Activated B cell treated with CpG ODN at 0.5 μM for 24 hours (primary cell): ENCODE measurements around the gene LGALS3. TPM values are rescaled to one million over a fixed set of nuclear protein-coding genes. Genes with fewer than 3 reads are reported as not detected.

ENCODE experiments used
- ATAC-seq: fragments of 200-7000 bp; cut with Tn5 transposase; one replicate; pipeline ENCODE4 v1.10.0; 2021; ENCODE audit warnings: low read depth, mild to moderate bottlenecking, moderate library complexity
- CTCF ChIA-PET: fragments of 350-600 bp; sonication (Branson Sonifier 250); formaldehyde crosslinking; loops from one replicate; lab custom pipeline; 2021; ENCODE audit warnings: antibody characterized with exemption; lab: Charles Lee
- POLR2A ChIA-PET: fragments of 350-600 bp; sonication (Branson Sonifier 250); formaldehyde crosslinking; loops from one replicate; lab custom pipeline; 2021; ENCODE audit warnings: antibody characterized with exemption; lab: Charles Lee
- DNase-seq: peaks from one replicate; pipeline ENCODE4 v3.0.0; 2022
- H3K27ac Mint-ChIP-seq: one replicate; pipeline ENCODE4 v1.8.0; 2020; ENCODE audit warnings: mixed read lengths
- H3K27me3 Mint-ChIP-seq: one replicate; pipeline ENCODE4 v1.8.0; 2021; ENCODE audit warnings: mixed read lengths
- H3K36me3 Mint-ChIP-seq: one replicate; pipeline ENCODE4 v1.8.0; 2021; ENCODE audit warnings: low read depth, mixed read lengths
- H3K4me1 Mint-ChIP-seq: one replicate; pipeline ENCODE4 v1.8.0; 2021; ENCODE audit warnings: mixed read lengths
- H3K4me3 Mint-ChIP-seq: one replicate; pipeline ENCODE4 v1.8.0; 2020; ENCODE audit warnings: mild to moderate bottlenecking, mixed read lengths
- H3K9me3 Mint-ChIP-seq: one replicate; pipeline ENCODE4 v1.8.0; 2020; ENCODE audit warnings: mixed read lengths
- CTCF ChIP-seq: fragments of 200-600 bp; IDR thresholded peaks from one replicate; pipeline ENCODE4 v1.8.0; 2022; ENCODE audit warnings: antibody characterized with exemption, mild to moderate bottlenecking
- intact Hi-C: fragments of 100-400 bp; cut with micrococcal nuclease; formaldehyde crosslinking; loops from one replicate; pipeline ENCODE4 v1.15.1; 2024
- total RNA-seq: library from RNA; stranded (reverse); gene quantifications from 2 replicates; pipeline ENCODE4 v1.2.3, GENCODE V29; 2022

Gene LGALS3
- total RNA-seq, 1 donor from 2014 or later = 199 TPM

DNA sequence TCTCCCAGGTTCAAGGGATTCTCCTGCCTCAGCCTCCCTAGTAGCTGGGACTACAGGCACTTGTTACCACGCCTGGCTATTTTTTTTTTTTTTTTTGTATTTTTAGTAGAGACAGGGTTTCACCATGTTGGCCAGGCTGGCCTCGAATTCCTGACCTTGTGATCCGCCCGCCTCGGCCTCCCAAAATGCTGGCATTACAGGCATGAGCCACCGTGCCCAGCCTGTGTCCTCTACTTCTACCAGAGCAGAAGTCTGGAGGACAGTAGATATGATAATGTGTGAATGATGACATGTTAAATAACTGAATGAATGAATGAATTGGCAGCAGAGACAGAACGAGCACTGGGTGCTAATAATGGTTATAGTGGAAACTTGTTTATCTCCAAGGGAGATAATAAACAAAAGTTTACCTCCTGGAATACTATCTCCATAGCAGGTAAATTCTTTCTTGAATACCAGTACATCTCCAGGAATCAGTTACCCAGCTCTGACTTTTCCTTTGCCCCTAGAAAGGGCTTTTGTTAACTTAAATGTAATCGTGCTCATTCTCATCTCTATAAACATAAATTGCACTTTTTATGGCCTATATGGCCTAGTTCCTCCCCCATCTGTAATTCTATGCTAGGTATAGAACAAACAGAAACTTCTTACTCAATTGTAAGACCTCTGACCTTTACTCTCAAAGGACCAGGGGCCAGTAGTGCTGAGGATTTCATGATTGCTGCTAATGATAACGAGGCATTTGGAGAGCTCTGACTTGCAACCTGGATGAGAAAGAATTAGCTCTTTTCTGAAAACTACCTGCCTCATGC lies 7.2 kb upstream of the LGALS3 start:
- ChIA-PET POLR2A (no interaction called here), CTCF (no interaction called here)
- DNase-seq = no peak
- Mint-ChIP-seq H3K9me3 (no peaks in the 10 kb centered on the region), H3K36me3 (no peaks in the 10 kb centered on the region), H3K27ac (no peak overlapping the region), H3K27me3 (no peaks in the 10 kb centered on the region), H3K4me1 (peaks cover 7% of the 10 kb centered on the region), H3K4me3 (no peak overlapping the region)
- TF ChIP-seq CTCF = no peak
- ATAC-seq = no peak
- intact Hi-C loops = no loop called here

GRCh38 chr14:55122440-55122986 lies 6.5 kb upstream of the LGALS3 start:
- no peak overlapping the region for H3K4me3 Mint-ChIP-seq
- no peak for TF ChIP-seq CTCF
- ChIA-PET CTCF (no interaction called here), POLR2A (no interaction called here)
- intact Hi-C loops = no loop called here
- H3K27me3 Mint-ChIP-seq = no peaks in the 10 kb centered on the region
- no peak overlapping the region for H3K27ac Mint-ChIP-seq
- no peak for DNase-seq
- peaks cover 14% of the 10 kb centered on the region for H3K4me1 Mint-ChIP-seq
- no peaks in the 10 kb centered on the region for H3K9me3 Mint-ChIP-seq
- no peaks in the 10 kb centered on the region for H3K36me3 Mint-ChIP-seq
- no peak for ATAC-seq

GRCh38 chr14:55123101-55123500 lies 6.0 kb upstream of the LGALS3 start:
- Mint-ChIP-seq H3K27me3 (no peaks in the 10 kb centered on the region), H3K27ac (no peak overlapping the region), H3K4me1 (peaks cover 20% of the 10 kb centered on the region), H3K9me3 (no peaks in the 10 kb centered on the region), H3K4me3 (no peak overlapping the region), H3K36me3 (no peaks in the 10 kb centered on the region)
- intact Hi-C loops = no loop called here
- DNase-seq = no peak
- no peak for ATAC-seq
- no peak for TF ChIP-seq CTCF
- ChIA-PET POLR2A (no interaction called here), CTCF (no interaction called here)

DNA sequence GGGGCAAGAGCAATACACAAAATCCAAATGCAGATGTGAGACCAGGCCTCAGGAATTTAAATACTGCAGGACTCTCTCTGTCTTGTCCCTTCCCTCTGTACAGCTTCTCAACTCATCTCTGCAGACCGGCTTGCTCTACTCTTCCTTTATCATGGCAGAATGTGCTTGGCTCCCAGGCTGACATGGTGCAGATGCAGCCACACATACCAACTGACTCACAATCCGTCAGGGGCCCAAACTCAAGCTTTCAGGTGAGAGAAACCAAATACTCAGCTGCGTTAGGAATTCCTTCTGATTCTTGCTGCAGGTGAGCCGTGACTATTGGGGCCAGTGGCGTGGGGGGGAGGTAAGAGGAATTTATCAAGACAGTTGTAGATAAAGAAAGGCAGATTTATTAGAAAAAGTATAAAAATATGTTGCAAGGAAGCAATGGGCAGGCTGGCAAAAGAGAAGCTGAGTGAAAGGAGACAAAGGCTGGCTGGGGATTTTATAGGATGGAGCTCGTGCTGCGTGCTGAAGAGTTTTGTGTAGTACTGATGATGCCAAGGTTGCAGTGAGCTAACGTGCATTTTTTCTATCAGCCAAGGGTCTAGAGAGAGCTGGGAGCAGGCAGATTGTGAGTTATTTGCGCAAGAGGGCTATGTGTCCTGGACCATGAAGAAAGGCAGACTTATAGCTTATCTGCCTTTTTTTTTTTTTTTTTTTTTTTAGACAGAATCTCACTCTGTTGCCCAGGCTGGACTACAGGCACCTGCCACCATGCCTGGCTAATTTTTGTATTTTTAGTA lies 5.0 kb upstream of the LGALS3 start:
- POLR2A ChIA-PET = interaction anchor here (2.3 kb wide), 1 partner anchor 21 kb away, joined by 20 read pairs; no protein-coding TSS in a partner anchor
- TF ChIP-seq CTCF = no peak
- Mint-ChIP-seq H3K4me3 (no peak overlapping the region), H3K36me3 (no peaks in the 10 kb centered on the region), H3K9me3 (no peaks in the 10 kb centered on the region), H3K27me3 (no peaks in the 10 kb centered on the region), H3K4me1 (peaks cover 23% of the 10 kb centered on the region), H3K27ac (no peak overlapping the region)
- ATAC-seq = no peak
- CTCF ChIA-PET = interaction anchor here (0.9 kb wide), 1 partner anchor 21 kb away, joined by 3 read pairs; no protein-coding TSS in a partner anchor
- DNase-seq = no peak
- intact Hi-C loops = no loop called here
